MV-4-11 (cell line): Measurements from ENCODE around the gene PSD.

Experiments
- DNase-seq: peaks from one replicate; lab custom pipeline; 2025; lab: John Stamatoyannopoulos, UW

The PSD gene

DNA sequence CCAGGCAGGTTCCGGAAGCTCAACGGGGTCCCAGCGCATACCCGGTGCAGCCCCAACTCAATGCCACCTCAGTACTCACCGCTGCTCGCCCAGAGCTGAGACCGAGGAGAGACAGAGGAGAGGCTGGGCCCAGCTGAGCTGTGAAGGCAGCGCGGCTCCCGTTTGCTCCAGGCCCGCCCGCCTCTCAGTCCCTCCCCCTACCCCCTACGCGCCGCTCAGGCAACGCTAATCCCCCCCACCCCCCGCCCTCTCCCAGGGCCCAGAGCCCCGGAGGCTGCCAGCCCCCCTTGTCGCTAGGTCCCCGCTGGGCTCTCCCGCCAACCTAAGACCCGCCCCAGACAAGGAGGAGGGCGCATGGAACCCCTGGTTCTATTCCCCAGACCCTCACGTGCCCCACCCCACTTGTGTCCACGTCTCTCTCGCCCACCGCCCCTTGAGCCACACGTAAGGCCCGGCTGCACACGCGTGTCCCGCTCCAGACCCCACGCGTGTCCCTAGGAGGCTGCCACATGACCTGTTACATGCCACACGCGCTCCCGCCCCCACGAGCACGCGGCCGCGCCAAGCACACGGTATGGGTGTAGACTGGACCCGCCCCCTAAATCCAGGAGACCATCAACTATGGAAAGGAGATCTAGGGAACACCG is at the start of gene PSD:
TSS of gene PSD (minus strand) at position 164 of the 647 bp plus-strand sequence. CDS start 1,747 bp downstream, outside the sequence.
- no peak for DNase-seq

DNA sequence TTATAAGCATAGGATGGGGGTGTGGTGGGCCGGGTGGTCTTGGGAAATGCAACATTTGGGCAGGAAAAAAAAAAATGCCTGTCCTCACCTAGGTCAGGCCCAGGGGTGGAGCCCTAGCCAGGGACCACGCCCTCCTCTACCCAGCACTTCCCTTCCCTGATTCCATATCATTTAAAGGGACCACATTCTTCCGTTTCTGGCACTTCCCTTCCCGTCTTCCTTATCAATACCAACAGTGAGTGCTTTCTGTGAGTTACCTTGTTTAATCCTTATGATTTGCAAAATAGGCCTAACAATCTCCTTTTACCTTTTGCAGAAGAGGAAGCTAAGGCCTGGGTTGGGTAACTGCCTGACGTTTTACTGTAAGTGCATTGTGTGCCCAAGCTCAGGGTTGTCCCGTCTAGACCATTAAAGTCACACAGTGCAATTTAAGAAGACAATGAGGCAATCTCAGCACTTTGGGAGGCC is 49.4 kb upstream of the PSD start:
- DNase-seq: peak; percentile 70

DNA sequence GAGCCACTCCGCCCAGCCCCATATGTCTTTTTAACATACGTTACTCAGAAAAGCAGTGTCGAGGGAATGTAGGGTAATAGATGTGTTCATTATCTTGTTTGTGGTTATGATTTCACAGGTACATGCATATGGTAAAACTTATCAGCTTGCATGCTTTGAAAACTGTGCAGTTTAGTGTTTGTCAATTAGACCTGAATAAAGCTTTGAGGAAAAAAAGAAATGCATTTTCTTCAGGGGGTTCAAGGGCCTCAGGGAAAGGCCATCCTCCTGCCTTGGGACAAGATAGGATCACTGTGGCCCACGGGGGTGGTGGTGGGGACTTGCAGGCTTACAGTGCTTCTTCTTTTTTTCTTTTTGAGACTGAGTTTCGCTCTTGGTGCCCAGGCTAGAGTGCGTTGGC is 48.7 kb upstream of the PSD start:
- DNase-seq: no peak

DNA sequence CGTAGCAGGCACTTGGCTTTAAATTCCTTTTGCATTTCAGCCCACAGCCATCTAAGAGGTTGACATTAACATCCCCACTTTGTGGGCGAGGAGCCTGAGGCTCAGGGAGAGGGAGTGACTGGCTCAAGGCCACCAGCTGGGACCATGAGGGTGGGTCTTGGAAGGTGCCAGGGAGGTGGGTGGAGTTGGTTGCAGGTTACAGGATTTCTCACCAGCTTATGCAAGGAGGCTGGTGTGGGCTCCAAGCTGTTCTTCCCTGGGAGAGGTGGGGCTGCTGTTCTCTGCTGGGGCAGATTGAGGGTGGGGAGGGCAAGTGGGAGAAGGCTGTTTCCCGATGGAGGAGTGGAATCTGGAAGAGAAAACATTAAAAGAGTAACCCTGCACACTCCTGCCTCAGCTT is 46.9 kb upstream of the PSD start:
- DNase-seq: no peak

DNA sequence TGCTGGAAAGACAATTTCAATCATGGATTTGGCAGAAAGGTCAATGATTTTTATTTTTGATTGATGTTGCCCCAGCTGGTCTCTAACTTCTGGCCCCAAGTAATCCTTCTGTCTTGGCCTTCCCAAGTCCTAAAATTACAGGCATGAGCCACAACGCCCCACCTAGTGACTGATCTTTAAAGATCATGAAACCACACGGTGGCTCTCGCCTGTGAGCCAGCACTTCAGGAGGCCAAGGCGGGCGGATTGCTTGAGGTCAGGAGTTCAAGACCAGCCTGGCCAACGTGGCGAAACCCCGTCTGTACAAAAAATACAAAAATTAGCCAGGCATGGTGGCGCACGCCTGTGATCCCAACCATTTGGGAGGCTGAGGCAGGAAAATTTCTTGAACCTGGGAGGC is 45.4 kb upstream of the PSD start:
- no peak for DNase-seq

DNA sequence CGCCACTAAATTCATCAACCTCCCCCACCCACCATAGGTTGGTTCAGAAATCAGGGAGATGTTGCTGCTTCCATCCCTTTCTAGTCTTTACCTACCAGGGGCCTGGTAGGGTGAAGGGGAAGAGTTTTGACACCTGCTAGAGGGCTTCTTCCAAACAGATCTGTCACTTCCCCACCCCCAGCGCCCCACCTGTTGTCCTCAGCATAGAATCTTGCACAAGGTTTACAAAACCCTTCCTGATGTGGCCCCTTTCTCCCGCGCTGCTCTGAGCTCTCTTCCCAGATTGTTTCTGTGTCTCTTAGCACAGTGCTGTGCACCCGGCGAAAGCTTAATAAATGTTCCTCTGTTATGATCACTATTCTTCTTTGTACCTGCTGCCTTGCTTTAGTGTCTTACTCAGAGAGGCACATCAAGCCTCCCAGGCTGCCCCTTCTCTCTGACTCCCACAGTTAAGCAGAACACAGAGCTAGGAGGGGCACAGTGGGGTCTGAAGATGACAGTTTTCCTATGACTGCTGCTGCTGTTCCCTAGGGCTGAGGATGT is 44.0 kb upstream of the PSD start:
- no peak for DNase-seq

DNA sequence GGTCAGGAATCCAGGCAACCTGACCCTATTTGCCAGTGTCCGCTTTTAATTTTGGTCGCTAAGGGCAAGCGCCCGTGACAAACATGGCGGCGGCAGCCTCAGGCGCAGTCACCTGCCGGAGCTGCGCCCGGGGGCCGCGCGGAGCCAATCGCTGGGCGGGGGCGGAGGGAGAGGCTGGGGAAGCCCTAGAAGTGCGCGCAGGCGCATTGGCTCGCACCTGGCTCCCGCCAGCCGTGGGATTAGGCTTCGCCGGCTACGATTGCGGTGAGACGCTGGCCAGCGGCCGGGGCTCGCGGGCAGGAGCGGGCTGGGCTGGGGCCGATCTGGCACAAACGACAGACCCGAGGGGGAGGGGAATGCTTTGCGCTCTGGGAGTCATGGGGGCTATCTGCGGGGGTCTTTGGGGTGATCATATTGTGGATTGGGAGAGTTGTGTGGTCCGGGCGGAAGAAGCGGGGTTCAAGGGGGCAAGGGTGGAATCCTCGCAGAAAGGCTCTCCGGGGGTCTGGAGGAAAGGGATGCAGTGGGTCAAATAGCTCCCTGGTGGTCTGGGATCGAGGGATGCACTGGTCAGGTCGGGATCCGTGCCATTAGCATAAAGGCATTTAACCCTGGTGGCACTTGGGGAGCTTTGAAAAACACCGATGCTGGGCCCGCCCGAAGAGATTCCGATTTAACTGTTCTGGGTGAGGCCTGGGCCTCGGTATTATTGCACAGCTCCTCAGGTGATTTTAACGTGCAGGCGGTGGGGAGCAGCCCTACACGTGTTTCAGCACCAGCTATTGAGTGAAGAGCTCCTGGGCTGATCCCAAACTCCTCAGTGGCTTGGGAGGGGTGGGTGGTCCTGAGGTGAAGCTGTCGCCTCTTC is 42.8 kb upstream of the PSD start:
- DNase-seq: peak; percentile 80

DNA sequence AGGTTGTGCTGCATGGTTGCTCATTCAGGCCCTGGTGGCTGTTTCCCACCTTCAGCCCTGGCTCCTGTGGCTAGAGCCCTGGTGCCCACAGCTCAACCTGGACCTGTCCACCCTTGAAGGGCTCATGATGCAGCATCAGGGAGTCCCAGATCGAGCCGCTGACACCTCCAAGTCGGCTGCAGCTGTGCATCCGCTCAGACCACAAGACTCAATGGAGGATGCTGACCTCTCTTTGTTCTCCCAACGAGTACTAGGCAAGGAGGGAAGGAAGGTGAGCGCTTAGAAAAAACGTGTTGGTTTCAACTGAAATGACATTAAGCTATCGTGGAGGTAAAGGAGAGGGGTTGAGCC is 42.2 kb upstream of the PSD start:
- DNase-seq: no peak

DNA sequence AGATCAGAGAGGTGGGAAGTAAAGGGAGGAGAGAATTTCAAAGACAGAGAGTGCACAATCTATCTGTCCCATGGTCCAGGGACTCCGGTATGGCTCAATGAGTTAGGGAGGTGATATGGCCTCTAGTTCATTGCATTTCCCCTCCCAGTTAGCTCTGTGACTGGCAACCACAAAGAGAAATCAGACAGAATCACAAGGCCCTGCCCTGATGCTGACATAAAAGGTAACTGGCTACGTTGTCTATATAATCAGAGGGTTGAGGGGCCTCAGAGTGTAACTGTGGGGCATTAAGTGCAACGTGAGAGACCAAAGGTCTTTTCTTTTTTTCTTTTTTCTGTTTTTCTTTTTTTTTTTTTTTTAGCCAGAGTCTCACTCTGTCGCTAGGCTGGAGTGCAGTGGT is 40.1 kb upstream of the PSD start:
- DNase-seq: no peak

DNA sequence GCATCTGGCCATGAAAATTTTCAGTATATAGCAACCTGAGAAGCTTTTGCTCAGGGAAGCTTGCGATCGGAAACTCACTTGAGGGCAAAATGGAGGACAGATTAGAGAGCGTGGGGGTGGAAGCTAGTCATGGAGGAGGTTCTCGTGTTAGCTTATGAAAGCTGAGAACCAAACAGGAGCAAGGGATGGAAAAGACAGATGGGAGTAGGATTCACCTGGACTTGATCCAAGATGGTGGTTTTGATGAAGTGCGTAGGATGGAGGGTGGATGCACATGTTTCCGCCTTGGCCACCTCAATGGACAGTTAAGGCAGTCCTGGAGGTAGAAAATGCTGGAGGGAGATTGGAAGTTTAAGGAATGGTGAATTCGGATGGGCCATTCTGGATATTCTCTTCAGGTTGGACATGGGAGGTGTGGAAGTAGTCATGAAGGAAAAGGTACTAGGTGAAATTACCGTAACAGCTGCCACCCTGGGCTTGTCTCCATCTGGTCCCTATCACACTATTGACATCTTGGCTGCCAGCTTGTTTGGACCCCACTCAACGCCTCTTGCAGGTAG is 39.1 kb upstream of the PSD start:
- no peak for DNase-seq

DNA sequence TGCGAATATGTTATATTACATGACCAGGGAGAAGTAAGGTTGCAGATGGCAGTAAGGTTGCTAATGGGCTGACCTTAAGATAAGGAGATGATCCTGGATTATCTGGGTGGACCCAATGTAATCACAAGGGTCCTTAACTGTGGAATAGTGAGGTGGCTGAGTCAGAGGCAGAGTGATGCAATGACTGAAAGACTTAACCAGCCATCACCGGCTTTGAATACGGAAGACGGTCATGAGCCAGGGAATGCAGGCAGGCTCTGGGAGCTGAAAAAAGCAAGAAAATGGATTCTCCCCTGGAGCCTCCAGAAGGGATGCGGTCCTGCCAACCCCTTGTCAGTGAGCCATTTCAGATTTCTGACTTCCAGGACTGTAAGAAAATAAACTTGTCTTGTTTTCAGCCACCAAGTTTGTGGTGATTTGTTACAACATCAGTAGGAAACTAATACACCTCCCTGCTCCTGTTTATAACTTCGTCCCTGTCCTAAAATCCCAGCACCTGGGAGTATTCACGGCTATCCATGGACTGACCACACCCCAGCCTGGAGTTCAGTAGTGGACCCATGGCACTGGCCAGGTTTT is 37.4 kb upstream of the PSD start:
- DNase-seq: peak; percentile 70

DNA sequence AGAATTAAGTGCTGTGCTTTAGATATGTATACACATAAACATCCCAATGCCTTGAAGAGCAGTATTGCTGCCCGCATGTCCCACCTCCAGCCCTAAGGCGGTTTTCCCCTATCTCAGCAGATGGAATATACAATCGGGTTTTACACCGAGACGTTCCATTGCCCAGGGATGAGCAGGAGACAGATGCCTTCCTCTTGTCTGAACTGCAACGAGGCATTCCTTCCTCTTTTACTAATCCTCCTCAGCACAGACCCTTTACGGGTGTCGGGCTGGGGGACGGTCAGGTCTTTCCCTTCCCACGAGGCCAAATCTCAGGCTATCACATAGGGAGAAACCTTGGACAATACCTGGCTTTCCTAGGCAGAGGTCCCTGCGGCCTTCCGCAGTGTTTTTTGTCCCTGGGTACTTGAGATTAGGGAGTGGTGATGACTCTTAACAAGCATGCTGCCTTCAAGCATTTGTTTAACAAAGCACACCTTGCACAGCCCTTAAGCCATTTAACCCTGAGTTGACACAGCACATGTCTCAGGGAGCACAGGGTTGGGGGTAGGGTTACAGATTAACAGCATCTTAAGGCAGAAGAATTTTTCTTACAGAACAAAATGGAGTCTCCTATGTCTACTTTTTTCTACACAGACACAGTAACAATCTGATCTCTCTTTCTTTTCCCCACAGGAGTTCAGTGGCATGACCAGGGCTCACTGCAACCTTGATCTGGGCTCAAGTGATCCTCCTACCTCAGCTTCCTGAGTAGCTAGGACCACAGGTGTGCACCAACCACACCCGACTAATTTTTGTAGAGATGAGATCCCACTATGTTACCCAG is 36.3 kb upstream of the PSD start:
- DNase-seq: peak; percentile 54

DNA sequence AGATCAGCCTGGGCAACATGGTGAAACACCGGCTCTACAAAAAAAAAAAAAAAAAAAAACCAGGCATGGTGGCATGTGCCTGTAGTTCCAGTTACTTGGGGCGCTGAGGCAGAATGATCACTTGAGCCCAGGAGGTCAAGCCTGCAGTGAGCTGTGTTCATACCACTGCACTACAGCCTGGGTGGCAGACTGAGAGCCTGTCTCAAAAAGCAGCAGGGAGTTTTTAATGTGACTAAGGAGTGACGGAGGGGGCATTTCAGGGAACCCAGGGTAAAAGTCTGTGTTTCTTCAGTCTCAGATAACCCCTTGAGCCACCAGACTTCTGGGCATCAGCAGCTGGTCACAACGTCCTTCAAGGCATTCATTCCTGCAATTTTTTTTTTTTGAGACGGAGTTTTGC is 34.9 kb upstream of the PSD start:
- no peak for DNase-seq

DNA sequence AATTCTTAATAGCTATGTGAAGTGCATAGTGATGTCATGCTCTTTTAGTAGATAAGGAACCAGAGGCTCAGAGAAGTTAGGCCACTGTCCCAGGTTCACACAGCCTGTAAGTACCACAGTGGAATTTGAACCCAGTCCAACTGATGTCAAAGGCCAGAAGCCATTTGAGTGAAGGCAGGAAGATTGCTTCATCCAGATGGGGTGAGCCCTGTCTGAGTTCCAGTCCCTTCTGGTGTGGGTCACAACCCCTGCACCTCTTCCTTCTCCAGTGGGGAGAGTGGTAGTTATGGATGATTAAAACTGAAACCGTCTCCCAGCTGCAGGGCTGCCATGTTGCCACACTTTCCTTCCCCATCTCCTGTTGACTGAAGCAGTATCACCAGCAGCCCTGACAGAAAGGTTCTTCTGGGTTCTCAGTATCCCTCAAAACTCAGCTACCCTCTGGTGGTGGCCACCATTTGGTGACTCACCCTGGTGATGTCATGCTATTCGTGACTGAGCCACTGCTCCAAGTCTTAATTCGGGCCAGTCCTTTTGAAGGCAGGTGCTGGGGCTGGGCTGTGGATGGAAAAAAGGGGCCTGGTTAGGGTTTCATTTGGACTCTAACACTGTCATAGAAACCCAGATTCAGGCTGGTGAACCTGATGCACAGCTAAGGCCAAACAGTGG is 34.2 kb upstream of the PSD start:
- DNase-seq: peak; percentile 100

DNA sequence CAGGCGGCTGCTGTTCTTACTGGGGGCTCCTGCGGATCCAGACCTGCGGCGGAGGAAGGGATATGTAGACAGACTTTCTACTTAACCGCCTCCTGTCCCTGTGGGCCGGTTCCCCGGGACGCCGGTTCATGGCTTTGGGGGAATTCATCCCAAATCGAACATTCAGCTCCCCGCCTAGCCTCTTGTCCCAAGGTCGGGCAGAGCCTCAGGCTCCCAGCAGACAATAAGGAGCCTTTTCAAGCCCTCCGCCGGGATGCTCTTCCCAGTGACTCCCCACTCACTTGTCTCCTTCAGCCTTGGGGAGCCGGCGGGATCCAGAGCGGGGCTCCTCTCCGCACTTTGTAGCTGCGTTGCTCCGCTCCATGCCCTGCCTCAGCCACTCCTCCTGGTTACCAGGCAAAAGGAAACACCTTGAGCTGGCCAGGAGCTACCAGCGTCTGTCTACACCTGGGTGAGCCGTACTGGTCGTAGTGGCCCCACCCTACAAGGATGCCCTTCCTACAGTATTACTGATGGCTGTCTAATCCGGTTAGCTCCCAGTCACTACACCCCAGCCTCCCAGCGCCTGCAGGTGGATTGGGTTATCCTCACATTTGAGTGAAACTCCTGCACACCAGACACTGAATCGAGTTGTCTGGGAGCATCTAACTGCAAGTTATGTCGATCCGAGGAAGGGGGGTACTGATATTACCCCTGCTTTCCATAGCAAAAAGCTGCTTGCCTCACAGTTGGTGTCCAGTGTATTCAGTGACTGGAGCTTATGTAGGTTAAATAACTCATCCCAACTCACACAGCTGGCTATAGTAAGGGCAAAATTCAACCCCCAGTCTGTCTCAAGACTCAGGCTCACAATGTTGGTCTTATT is 32.8 kb upstream of the PSD start, which contains the start of gene C10orf95:
TSS of gene C10orf95 (minus strand) at position 439 of the 865 bp plus-strand sequence. CDS start 450 bp downstream, outside the sequence.
- DNase-seq: no peak

DNA sequence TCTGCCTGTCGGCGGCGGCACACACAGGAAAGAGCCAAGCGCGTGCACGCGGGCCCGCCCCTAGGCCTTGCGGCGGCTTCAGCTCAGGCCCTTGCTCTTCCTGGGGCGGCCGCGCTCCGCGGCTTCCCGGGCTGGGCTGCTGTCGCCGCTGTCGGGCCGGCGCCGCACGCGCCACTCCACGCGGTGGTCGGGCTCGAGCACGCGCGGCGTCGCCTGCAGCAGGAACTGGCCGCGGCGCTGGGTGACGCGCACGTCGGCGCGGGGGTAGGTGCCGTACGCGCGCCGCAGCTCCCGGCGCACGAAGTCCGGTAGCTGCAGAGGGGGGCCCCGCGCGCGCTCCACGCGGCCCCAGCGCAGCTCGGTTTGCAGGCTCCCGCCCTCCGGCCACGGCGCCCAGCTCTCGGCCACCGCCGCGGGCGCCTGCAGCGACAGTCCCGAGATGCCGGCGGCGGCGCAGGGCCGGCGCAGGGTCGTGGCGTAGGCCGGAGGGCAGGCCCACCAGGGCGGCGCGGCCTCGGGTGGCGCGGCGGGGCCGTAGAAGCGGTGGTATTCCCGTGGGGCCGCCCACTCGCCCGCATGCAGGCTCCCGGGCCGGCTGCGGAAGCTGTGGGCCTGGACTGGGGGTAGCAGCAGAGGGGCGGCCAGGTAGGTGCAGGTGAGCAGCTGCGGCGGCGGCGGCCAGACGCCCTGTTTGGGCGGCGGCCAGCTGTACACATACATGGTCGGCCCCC is 32.0 kb upstream of the PSD start:
- peak; percentile 76 for DNase-seq

DNA sequence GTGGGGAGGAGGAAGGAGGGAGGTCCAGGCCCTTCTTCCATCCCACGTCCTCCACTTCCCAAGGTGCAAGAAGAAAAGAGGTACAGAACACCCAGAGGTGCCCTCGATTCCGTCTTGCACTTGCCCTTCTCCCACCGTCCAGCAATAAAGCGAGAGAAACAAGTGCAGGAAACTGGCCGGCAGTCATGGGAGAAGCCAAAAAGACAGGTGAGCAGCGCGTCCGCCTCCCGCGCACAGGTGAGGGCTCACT is 31.5 kb upstream of the PSD start:
- DNase-seq: no peak

DNA sequence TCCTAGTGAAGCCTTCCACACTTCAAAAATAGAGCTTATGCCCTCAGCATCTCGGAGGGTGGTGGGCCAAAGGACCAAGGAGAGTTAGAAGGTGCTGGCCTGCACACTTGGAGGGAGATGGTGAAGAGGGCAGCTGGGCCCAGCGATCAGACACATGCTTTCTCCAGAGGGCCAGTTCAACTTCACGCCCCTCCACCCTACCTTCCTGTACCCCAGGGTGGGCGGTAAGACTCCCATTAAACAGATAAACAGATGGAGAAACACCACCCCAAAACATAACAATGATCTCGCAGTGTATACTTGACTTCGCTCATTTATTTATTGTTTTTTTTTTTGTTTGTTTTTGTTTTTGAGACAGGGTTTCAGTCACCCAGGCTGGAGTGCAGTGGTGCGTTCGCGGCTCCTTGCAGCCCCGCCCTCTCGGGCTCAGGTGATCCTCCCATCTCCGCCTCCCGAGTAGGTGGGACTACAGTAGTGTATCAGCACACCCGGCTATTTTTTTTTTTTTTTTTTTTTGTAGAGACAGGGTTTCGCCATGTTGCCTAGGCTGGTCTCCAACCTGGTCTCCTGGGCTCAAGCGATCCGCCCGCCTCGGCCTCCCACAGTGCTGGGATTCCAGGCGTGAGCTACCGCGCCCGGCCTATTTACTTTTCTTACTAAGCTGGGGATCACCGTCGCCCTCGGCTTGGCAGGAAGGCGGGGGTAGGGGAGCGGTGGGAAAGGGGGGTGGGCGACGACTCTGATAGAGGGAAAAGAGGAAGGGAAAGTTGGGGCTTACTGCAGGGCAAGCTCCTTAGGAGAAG is 30.9 kb upstream of the PSD start:
- DNase-seq: peak; percentile 58

DNA sequence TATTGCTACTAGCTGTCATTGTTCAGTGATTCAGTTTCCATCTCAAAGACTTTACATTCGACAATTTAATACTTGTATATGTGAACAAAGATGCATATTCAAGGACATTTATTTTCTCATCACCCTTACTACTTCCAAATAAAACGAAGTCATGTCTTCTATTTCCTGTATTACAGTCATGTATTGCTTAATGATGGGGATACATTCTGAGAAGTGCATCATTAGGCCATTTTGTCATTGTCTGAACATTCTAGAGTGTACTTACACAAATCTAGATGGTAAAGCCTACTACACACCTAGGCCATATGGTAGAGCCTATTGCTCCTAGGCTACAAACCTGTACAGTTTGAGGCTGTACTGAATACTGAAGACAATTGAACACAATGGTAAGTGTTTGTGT is 26.3 kb upstream of the PSD start:
- DNase-seq: no peak
